ENCODE results near the gene THAP10. TPM values are rescaled to one million over a fixed set of nuclear protein-coding genes. Genes with fewer than 3 reads are reported as not detected.

Gene THAP10
- total and polyA plus RNA-seq, 2 experiments from 2014 or later = 5.9 to 6.4 TPM

GRCh38 chr15:70832176-70832575, 60.1 kb downstream of the THAP10 start:
- WGBS, 2 experiments (ENCODE audit: low coverage in 1 of 2, low lambda C conversion rate in 2 of 2, missing lambda C conversion rate in 2 of 2) = 87 to 88% methylated on average over 20 of the region's 20 CpGs
- H3K9ac ChIP-seq = no peak overlapping the region
- no peaks in the 10 kb centered on the region for H3K27me3 ChIP-seq (replicated peaks; ENCODE audit: insufficient read depth)
- peaks cover 48% of the 10 kb centered on the region for H3F3A ChIP-seq (ENCODE audit: insufficient read depth)
- no peak overlapping the region for H3K4me3 ChIP-seq
- DNase-seq = no peak
- H3K9me3 ChIP-seq (ENCODE audit: low read depth) = no peaks in the 10 kb centered on the region
- H3K79me2 ChIP-seq (ENCODE audit: insufficient read depth) = peaks cover 58% of the 10 kb centered on the region
- in situ Hi-C loops (cut with MboI) = no loop called here
- no peaks in the 10 kb centered on the region for H3K9me2 ChIP-seq (ENCODE audit: insufficient read depth)
- TF ChIP-seq EZH2phosphoT487 (IDR thresholded peaks at IDR 0.05; ENCODE audit: insufficient read depth, low read depth) (no peak), EZH2 (IDR thresholded peaks at IDR 0.05; ENCODE audit: insufficient read depth, poor library complexity, severe bottlenecking) (no peak)
- peaks cover 23% of the 10 kb centered on the region for H3K36me3 ChIP-seq (ENCODE audit: low read depth)
- H3K4me1 ChIP-seq (ENCODE audit: insufficient read depth) = peaks cover 49% of the 10 kb centered on the region
- no peak overlapping the region for H3K27ac ChIP-seq
- H4K20me1 ChIP-seq (ENCODE audit: insufficient read depth) = no peaks in the 10 kb centered on the region
- H3K4me2 ChIP-seq (ENCODE audit: unreplicated experiment) = no peak overlapping the region
- no peak overlapping the region for H2AFZ ChIP-seq

Other genes starting within 250 kb of the THAP10 start
- gene UACA, start 128.9 kb downstream of the THAP10 start, total RNA-seq (2014; rRNA removed; shearing (Covaris generic)) = 47.0 and 64.0 TPM in 2 replicates
- 128 and 135 TPM in 2 replicates for gene UACA, start 128.9 kb downstream of the THAP10 start, polyA plus RNA-seq (2016; fragmentation: Nextera tagmentation; extraction: Ambion mirVana)
- 110 and 119 TPM in 2 replicates for gene LARP6, start 38.3 kb downstream of the THAP10 start, total RNA-seq (2014; rRNA removed; shearing (Covaris generic))
- 95.9 and 104 TPM in 2 replicates for gene LARP6, start 38.3 kb downstream of the THAP10 start, polyA plus RNA-seq (2016; fragmentation: Nextera tagmentation; extraction: Ambion mirVana)
- 10.3 and 11.1 TPM in 2 replicates for gene LRRC49, start 393 bp upstream of the THAP10 start, total RNA-seq (2014; rRNA removed; shearing (Covaris generic))
- gene LRRC49, start 393 bp upstream of the THAP10 start, polyA plus RNA-seq (2016; fragmentation: Nextera tagmentation; extraction: Ambion mirVana) = 7.6 and 8.3 TPM in 2 replicates
- gene THSD4, start 223.0 kb upstream of the THAP10 start, total RNA-seq (2014; rRNA removed; shearing (Covaris generic)) = 50.6 and 58.9 TPM in 2 replicates
- gene THSD4, start 223.0 kb upstream of the THAP10 start, polyA plus RNA-seq (2016; fragmentation: Nextera tagmentation; extraction: Ambion mirVana) = 13.3 and 14.2 TPM in 2 replicates